NCI-H2081 treated with DMSO at 0.1 percent for 48 hours (cell line): Measurements from ENCODE around the gene TBCD.
"Not testable (repeated sequence)": the region's sequence is repeated elsewhere in the genome, so short reads cannot be mapped to it uniquely, and the experiment has no call there.

Experiments used
- DNase-seq: peaks from one replicate; lab custom pipeline; 2025; lab: John Stamatoyannopoulos, UW

The TBCD gene

GRCh38 chr17:82974136-82974952 is 222.5 kb downstream of the TBCD start:
- DNase-seq = no peak

DNA sequence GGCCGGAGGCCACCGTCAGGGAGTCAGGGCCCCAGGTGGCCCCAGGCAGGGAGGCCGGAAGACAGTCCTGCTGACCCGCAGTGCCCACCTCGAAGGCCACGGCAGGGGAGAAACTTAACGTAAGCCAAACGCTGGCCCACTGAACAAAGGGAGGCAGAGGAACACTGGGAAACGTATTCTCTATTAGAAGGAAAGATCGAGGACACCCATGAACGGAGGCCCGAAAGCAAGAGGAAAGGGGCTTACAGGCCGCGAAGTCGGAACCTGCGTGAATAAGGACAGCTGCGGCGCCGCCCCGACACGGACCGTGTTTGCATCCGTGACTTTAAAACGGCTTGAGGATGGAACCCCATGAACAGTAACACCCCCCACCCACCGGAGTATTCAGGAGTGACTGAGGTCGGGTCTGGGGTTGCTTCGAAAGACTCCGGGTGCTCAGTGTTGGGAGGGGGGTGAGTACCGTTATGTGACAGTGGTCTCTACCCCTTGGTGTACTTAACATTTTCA is 225.2 kb downstream of the TBCD start:
- no peak for DNase-seq

- no peak for DNase-seq
These were observed 225.7 kb downstream of the TBCD start for GRCh38 chr17:82977606-82978005.

DNA sequence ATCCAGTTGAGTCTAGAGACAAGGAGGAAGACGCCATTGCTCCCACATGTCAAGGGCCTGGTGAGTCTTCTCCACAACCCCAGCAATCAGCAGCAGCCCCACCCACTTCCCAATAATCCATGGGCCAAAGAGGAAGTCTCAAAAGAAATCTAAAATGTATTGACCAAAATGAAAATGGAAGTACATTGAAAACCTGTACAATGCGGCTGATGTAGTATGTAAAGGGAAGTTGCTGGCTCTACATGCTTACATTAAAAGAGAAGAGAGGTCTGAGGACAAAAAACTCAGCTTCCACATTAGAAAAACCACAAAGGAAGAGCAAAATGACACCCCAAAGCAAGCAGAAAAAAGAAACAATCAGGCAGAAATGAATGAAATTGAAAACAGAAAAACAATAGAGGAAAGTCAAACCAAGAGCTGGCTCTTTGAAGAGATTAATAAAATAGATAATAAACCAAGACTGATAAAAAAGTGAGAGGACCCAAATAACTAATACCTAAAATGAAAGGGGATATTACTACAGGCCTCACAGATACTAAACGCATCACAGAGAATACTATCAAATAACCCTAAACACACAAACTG is 227.0 kb downstream of the TBCD start:
- no peak for DNase-seq

DNA sequence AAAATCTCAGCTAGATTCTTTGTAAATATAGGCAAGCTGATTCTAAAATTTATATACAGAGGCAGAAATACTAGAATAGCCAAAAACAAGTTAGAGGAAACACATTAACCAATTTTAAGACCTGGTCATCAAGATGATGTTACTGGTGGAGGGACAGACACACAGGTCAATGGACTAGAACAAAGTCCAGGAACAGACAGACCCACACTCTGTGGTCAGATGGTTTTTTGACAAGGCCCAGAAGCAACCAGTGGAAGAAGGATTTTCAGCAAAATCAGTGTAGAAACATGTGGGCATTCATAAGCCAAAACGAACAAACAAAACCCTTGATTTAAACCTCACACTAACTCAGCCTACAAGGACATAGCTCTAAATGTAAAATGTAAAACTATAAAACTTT is 227.9 kb downstream of the TBCD start:
- no peak for DNase-seq

DNA sequence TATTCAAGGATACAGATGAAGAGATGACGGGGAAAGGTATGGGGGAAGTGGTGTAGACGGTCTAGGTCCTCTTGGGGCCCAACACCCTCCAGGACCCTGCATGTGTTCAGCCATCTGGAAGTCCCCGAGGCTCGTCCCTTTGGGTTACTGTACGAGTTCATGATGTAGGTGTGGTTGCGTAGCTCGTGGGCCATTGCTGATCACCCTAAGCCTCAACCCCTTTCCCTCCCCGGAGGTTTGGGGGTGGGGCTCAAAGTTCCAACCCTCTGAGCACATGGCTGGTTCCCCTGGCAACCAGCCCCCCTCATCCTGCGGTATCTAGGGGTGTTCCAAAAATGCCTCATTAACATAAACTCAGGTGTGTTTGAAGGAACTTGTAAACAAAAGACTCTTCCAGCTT is 228.8 kb downstream of the TBCD start:
- no peak for DNase-seq

GRCh38 chr17:82981141-82981730 is 229.4 kb downstream of the TBCD start:
- DNase-seq = no peak

GRCh38 chr17:82983510-82984248 is 231.8 kb downstream of the TBCD start:
- no peak for DNase-seq

- not testable (repeated sequence) for DNase-seq
These were observed 232.4 kb downstream of the TBCD start for GRCh38 chr17:82984249-82984617.

DNA sequence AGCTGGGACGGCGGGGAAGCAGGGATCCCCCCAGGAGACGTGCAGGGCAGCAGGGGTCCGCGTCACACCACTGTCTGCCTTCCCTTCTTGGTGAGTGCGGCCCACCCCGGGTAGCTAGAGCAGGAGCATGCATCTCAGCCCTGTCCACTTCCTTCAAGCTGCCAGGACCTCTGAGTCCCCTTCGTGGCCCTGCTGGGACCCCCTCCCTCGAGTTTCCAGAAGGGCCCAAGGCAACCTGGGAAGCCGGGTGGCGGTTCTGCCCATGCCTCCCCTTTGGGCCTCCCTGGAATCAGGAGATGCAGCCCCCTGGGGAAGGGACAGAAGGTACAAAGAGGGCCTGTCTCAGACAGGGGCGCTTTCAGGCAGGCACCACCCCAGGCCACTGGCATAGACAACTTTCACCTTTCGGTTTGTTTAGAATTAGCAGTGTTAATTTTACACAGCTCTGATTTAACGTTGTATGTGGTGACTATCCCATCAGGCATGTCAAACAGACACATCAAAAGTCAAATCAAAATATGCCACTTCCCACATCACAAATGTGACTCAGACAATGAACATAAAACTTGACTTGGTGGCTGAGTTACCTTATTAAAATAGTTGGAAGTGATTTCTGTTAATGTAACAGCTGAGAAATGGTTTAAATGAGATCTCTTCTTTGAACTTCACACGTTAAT is 233.0 kb downstream of the TBCD start:
- DNase-seq = no peak

- no peak for DNase-seq
These were observed 233.6 kb downstream of the TBCD start for GRCh38 chr17:82985428-82985805.

- DNase-seq = no peak
These were observed 234.1 kb downstream of the TBCD start for GRCh38 chr17:82985973-82986372.

DNA sequence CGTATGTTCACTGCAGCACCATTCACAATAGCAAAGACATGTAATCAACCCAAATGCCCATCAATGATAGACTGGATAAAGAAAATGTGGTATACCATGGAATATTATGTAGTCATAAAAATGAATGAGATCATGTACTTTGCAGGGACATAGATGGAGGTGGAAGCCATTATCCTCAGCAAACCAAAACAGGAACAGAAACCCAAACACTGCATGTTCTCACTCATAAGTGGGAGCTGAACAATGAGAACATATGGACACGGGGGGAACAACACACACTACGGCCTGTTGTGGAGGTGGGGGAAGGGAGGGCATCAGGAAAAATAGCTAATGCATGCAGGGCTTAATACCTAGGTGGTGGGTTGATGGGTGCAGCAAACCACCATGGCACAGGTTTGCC is 237.2 kb downstream of the TBCD start:
- not testable (repeated sequence) for DNase-seq

DNA sequence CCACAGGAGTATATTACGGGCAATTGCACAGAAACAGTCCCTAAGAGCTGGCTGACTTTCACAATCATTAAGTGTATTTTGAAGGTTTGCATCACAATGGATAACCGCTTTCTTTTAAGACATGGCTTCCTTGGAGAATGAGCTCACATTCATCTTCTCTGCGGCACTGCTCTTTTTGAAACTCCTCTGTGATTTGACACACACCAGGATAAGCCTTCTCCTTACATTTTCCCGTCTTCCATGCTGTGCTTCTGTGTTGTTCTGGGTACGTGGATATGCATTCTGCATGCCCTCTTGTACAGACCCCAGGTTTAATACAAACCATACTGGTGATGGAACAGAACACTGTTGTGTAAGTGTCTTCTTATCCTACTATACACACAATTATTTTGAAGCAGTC is 238.0 kb downstream of the TBCD start:
- DNase-seq = no peak

- DNase-seq = no peak
These were observed 241.1 kb downstream of the TBCD start for GRCh38 chr17:82993005-82993404.
